Activated T-cell treated with anti-CD3 and anti-CD28 coated beads, Interleukin-2, amount 50 U/mL, for 72 hours (primary cell): ENCODE measurements around the gene DRAP1. TPM values are rescaled to one million over a fixed set of nuclear protein-coding genes. Genes with fewer than 3 reads are reported as not detected.
"Not testable (repeated sequence)": the region's sequence is repeated elsewhere in the genome, so short reads cannot be mapped to it uniquely, and the experiment has no call there.

ENCODE experiments used
- ATAC-seq, 2 donors: fragments of 150-1000 bp; cut with Tn5 transposase; replicated peaks in 1 of 2; 2 replicates each; pipeline ENCODE4 v1.10.0; 2021; ENCODE audit warnings: moderate library complexity in 2 of 2, mild to moderate bottlenecking in 1 of 2
- DNase-seq, 2 donors: peaks; one replicate each; pipeline ENCODE4 v3.0.0; 2021 to 2022; ENCODE audit warnings: mixed read lengths in 1 of 2
- H3K27ac Mint-ChIP-seq: one replicate; pipeline ENCODE4 v1.8.0; 2022; ENCODE audit warnings: mild to moderate bottlenecking, moderate library complexity, mixed read lengths
- H3K27me3 Mint-ChIP-seq: one replicate; pipeline ENCODE4 v1.8.0; 2022; ENCODE audit warnings: low read depth, mixed read lengths
- H3K36me3 Mint-ChIP-seq, 2 donors: one replicate each; pipeline ENCODE4 v1.8.0; 2022; ENCODE audit warnings: mixed read lengths in 2 of 2, mild to moderate bottlenecking in 1 of 2; ENCODE audit not compliant: insufficient read depth in 2 of 2
- H3K4me1 Mint-ChIP-seq: one replicate; pipeline ENCODE4 v1.8.0; 2022; ENCODE audit warnings: low read depth, mixed read lengths
- H3K4me3 Mint-ChIP-seq, 2 donors: one replicate each; pipeline ENCODE4 v1.8.0; 2022; ENCODE audit warnings: mild to moderate bottlenecking in 2 of 2, mixed read lengths in 2 of 2, moderate library complexity in 2 of 2
- H3K9me3 Mint-ChIP-seq, 2 donors: one replicate each; pipeline ENCODE4 v1.8.0; 2022; ENCODE audit warnings: mixed read lengths in 2 of 2
- total RNA-seq, 2 donors: library from RNA; stranded (reverse); gene quantifications; one replicate each; pipeline ENCODE4 v1.2.3, GENCODE V29; 2022

Gene DRAP1
- total RNA-seq, 2 donors from 2014 or later = 126 to 145 TPM

GRCh38 chr11:65937766-65938165 is 18.5 kb downstream of the DRAP1 start:
- DNase-seq (no peak), ATAC-seq (no peak)
- Mint-ChIP-seq H3K36me3 (no peaks in the 10 kb centered on the region), H3K27me3 (no peaks in the 10 kb centered on the region), H3K4me1 (peaks cover 10% of the 10 kb centered on the region), H3K9me3 (no peaks in the 10 kb centered on the region), H3K4me3 (no peak overlapping the region), H3K27ac (no peak overlapping the region)

GRCh38 chr11:65941720-65942310 is 22.6 kb downstream of the DRAP1 start:
- no peak for ATAC-seq
- Mint-ChIP-seq H3K27ac (no peak overlapping the region), H3K4me1 (peaks cover 8% of the 10 kb centered on the region), H3K27me3 (no peaks in the 10 kb centered on the region), H3K4me3 (peak overlapping the region; percentile 2 to 23), H3K36me3 (no peaks in the 10 kb centered on the region), H3K9me3 (no peaks in the 10 kb centered on the region)
- no peak for DNase-seq

GRCh38 chr11:65942531-65942930 is 23.3 kb downstream of the DRAP1 start:
- H3K4me1 Mint-ChIP-seq = peaks cover 8% of the 10 kb centered on the region
- H3K27ac Mint-ChIP-seq = no peak overlapping the region
- DNase-seq (no peak), ATAC-seq (no peak)
- H3K9me3 Mint-ChIP-seq = no peaks in the 10 kb centered on the region
- no peak overlapping the region for H3K4me3 Mint-ChIP-seq
- no peaks in the 10 kb centered on the region for H3K27me3 Mint-ChIP-seq
- H3K36me3 Mint-ChIP-seq = no peaks in the 10 kb centered on the region

- Mint-ChIP-seq H3K27ac (no peak overlapping the region), H3K36me3 (no peaks in the 10 kb centered on the region), H3K9me3 (no peaks in the 10 kb centered on the region), H3K4me1 (peaks cover 8% of the 10 kb centered on the region), H3K27me3 (no peaks in the 10 kb centered on the region), H3K4me3 (no peak overlapping the region)
- DNase-seq = no peak
- ATAC-seq = no peak
These were observed 25.0 kb downstream of the DRAP1 start for GRCh38 chr11:65944191-65944590.

- H3K27ac Mint-ChIP-seq = no peak overlapping the region
- H3K36me3 Mint-ChIP-seq = no peaks in the 10 kb centered on the region
These were observed 25.5 kb downstream of the DRAP1 start for GRCh38 chr11:65944767-65945166.

GRCh38 chr11:65945430-65945911 is 26.2 kb downstream of the DRAP1 start, which contains the start of gene TSGA10IP:
TSS of gene TSGA10IP (plus strand) at chr11:65945480. CDS start at chr11:65945676, 196 bp downstream.
- Mint-ChIP-seq H3K36me3 (no peaks in the 10 kb centered on the region), H3K27me3 (no peaks in the 10 kb centered on the region), H3K4me3 (no peak within 1 kb of the TSS), H3K9me3 (no peaks in the 10 kb centered on the region), H3K4me1 (peaks cover 8% of the 10 kb centered on the region), H3K27ac (no peak within 1 kb of the TSS)
- DNase-seq (no peak), ATAC-seq (no peak)

More at GRCh38 chr11:65944767-65945166, 25.5 kb downstream of the DRAP1 start:
- no peak for ATAC-seq
- Mint-ChIP-seq H3K9me3 (no peaks in the 10 kb centered on the region), H3K4me1 (peaks cover 8% of the 10 kb centered on the region), H3K27me3 (no peaks in the 10 kb centered on the region), H3K4me3 (no peak overlapping the region)
- DNase-seq = no peak

- H3K36me3 Mint-ChIP-seq = no peaks in the 10 kb centered on the region
- H3K27ac Mint-ChIP-seq = no peak overlapping the region
- peaks cover 8% of the 10 kb centered on the region for H3K4me1 Mint-ChIP-seq
- H3K9me3 Mint-ChIP-seq = no peaks in the 10 kb centered on the region
- H3K4me3 Mint-ChIP-seq = no peak overlapping the region
- DNase-seq (no peak), ATAC-seq (no peak)
- H3K27me3 Mint-ChIP-seq = no peaks in the 10 kb centered on the region
These were observed 26.8 kb downstream of the DRAP1 start for GRCh38 chr11:65945941-65946558.

- H3K27ac Mint-ChIP-seq = no peak overlapping the region
- H3K36me3 Mint-ChIP-seq = no peaks in the 10 kb centered on the region
- ATAC-seq (no peak), DNase-seq (no peak)
- H3K4me1 Mint-ChIP-seq = peaks cover 2% of the 10 kb centered on the region
- no peak overlapping the region for H3K4me3 Mint-ChIP-seq
- no peaks in the 10 kb centered on the region for H3K27me3 Mint-ChIP-seq
- no peaks in the 10 kb centered on the region for H3K9me3 Mint-ChIP-seq
These were observed 27.4 kb downstream of the DRAP1 start for GRCh38 chr11:65946655-65947054.

GRCh38 chr11:65947133-65947532 is 27.9 kb downstream of the DRAP1 start:
- H3K9me3 Mint-ChIP-seq = no peaks in the 10 kb centered on the region
- H3K27ac Mint-ChIP-seq = no peak overlapping the region
- no peaks in the 10 kb centered on the region for H3K36me3 Mint-ChIP-seq
- H3K4me3 Mint-ChIP-seq = no peak overlapping the region
- no peaks in the 10 kb centered on the region for H3K4me1 Mint-ChIP-seq
- H3K27me3 Mint-ChIP-seq = no peaks in the 10 kb centered on the region
- DNase-seq = no peak
- ATAC-seq = no peak

GRCh38 chr11:65947603-65948125 is 28.4 kb downstream of the DRAP1 start:
- DNase-seq = no peak
- no peak overlapping the region for H3K4me3 Mint-ChIP-seq
- H3K36me3 Mint-ChIP-seq = no peaks in the 10 kb centered on the region
- no peaks in the 10 kb centered on the region for H3K4me1 Mint-ChIP-seq
- H3K9me3 Mint-ChIP-seq = no peaks in the 10 kb centered on the region
- no peaks in the 10 kb centered on the region for H3K27me3 Mint-ChIP-seq
- H3K27ac Mint-ChIP-seq = no peak overlapping the region
- no peak for ATAC-seq

- not testable (repeated sequence) for H3K4me1 Mint-ChIP-seq, H3K4me3 Mint-ChIP-seq, H3K27me3 Mint-ChIP-seq, H3K9me3 Mint-ChIP-seq, H3K27ac Mint-ChIP-seq, H3K36me3 Mint-ChIP-seq, ATAC-seq, DNase-seq
These were observed 31.5 kb downstream of the DRAP1 start for GRCh38 chr11:65950711-65951110.

- not testable (repeated sequence) for H3K4me1 Mint-ChIP-seq, H3K4me3 Mint-ChIP-seq, H3K36me3 Mint-ChIP-seq, DNase-seq, H3K9me3 Mint-ChIP-seq, H3K27ac Mint-ChIP-seq, H3K27me3 Mint-ChIP-seq, ATAC-seq
These were observed 32.4 kb downstream of the DRAP1 start for GRCh38 chr11:65951641-65952040.

- no peaks in the 10 kb centered on the region for H3K27me3 Mint-ChIP-seq
- DNase-seq (no peak), ATAC-seq (no peak)
These were observed 32.9 kb downstream of the DRAP1 start for GRCh38 chr11:65952052-65952521.

More at GRCh38 chr11:65952052-65952521, 32.9 kb downstream of the DRAP1 start:
- Mint-ChIP-seq H3K4me3 (no peak overlapping the region), H3K36me3 (no peaks in the 10 kb centered on the region), H3K27ac (no peak overlapping the region), H3K4me1 (peaks cover 10% of the 10 kb centered on the region), H3K9me3 (no peaks in the 10 kb centered on the region)
